ENCODE results near the gene CYP21A2. TPM values are rescaled to one million over a fixed set of nuclear protein-coding genes. Genes with fewer than 3 reads are reported as not detected.

Gene CYP21A2
- total RNA-seq, 1 donor from 2014 or later = not detected

GRCh38 chr6:32082478-32082877, 44.3 kb downstream of the CYP21A2 start:
- no peak for DNase-seq (ENCODE audit: low spot score)

- DNase-seq (ENCODE audit: low spot score) = no peak
Observed at GRCh38 chr6:32082935-32083334, 44.7 kb downstream of the CYP21A2 start.

- DNase-seq (ENCODE audit: low spot score) = no peak
Observed at GRCh38 chr6:32083812-32084768, 45.9 kb downstream of the CYP21A2 start.

GRCh38 chr6:32084780-32085179, 46.6 kb downstream of the CYP21A2 start:
- no peak for DNase-seq (ENCODE audit: low spot score)

- no peak for DNase-seq (ENCODE audit: low spot score)
Observed at GRCh38 chr6:32085759-32086459, 47.7 kb downstream of the CYP21A2 start.

DNA sequence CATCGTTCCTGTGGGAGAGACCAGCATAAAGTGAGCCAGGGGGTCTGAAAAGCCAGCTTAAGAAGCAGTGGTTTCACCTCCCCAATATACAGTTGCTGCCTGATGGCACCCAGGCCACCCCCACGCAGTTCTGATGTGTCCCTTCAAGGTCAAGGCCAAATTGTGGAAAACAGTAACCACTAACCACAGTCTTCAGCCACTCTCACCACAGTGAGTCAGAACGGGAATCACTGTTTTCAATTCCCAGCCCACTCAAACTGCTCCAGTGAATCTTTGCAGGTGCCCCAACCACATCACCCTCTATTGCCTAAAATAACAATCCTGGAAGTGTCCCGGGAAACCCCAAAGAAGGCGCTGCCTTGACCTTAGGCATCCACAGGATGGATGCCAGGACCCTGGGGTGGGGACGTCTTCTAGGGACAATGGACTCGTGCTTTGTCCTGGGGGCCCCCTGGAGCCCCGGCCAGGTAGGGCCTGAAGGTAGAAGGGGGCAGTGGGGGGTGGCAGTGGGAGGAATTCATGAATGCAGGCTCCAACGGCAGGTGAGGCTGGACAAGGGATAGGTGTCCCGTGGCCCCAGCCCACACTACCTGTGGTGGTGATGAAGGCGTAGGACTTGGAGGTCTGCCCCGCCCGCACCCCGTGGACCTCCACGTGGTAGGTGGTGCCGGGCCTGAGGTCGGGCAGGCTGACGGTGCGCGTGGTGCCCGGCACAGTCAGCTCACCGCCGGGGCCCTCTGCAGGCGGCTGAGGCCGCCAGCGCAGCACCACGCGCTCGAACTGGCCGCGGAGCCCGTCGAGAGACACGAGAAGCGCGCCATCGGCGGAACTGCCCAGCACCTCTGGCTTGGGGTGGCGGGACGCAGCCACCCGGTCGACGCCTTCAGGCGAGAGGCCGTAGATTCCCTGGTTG, 48.7 kb downstream of the CYP21A2 start:
- no peak for DNase-seq (ENCODE audit: low spot score)

DNA sequence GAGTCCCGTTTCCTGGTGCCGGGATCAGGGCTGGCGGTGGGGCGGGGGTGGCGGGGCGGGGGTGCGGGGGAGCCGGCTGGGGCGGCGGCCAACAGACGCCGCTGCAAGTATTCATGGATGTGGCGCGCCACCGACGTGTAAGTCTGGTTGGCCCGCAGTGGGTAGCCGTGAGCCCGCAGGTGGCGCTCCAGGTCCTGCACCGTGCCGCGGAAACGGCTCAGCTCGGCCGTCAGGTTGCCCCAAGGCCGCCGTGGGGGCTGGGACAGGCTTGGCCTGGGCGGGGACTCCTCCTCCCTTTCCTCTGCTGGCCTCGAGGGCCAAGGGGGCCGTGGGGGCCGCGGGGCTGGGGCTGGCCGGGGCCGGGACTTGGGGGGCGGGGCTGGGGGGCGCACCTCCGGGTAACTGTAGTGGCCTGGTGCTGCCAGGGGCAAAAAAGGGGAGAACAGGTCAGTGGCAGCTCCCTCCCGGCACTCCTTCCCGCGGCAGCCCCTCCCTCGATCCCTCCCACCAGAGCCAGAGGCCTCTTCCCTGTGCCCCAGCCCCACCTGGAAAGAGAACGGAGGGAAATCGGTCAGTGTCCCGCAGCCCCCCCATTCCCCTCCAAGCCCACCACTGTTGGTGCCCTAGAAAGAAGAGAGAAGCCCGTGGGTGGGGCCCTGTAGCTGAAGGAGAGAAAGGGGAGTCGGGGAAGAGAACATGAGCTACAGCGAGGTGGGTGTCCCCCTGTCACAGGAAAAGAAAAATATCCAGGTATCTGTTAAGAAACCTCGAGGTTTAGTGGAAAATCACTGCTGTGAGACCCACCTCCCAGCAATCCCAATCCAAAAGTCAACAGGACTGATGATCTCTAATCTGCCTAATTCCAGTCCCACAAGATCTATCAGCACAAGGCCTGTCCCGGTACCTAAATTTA, 49.6 kb downstream of the CYP21A2 start:
- DNase-seq (ENCODE audit: low spot score) = peak; percentile 52

DNA sequence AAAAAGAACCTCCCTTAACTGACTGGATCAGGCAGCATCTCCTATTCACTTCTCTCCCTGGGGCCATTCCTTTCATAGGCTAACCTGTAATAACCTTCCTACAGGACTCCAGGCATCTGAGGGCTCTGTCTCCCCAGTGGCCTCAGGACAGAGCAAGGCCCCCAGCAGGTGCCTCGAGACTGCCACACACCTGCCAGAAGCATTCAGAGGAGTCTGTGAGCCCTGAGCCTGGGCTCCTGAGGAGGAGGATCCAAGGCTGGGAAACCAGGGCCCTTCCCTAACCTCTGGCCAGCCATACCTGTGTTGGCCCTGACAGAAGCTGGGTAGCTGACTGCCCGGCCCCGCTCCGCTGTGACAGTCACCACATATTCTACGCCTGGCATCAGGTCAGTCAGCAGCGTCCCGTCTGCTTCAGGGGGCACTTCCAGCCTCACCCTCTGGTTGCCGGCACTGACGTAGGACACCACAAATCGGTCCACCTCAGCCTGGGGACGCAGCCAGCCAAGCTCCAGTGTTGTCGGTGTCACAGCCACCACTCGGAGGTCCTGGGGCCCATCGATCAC, 50.4 kb downstream of the CYP21A2 start:
- no peak for DNase-seq (ENCODE audit: low spot score)

GRCh38 chr6:32089082-32089828, 51.0 kb downstream of the CYP21A2 start:
- DNase-seq (ENCODE audit: low spot score) = no peak

Other genes with a start within 250 kb of the CYP21A2 start
- 18.8 TPM for gene VARS1, start 242.7 kb upstream of the CYP21A2 start, total RNA-seq (ENCODE audit: insufficient read depth, low replicate concordance)
- 28.9 TPM for gene LSM2, start 231.4 kb upstream of the CYP21A2 start, total RNA-seq (ENCODE audit: insufficient read depth, low replicate concordance)
- 1.4 TPM for gene HSPA1L, start 223.1 kb upstream of the CYP21A2 start, total RNA-seq (ENCODE audit: insufficient read depth, low replicate concordance)
- 84.7 TPM for gene HSPA1A, start 222.9 kb upstream of the CYP21A2 start, total RNA-seq (ENCODE audit: insufficient read depth, low replicate concordance)
- 37.3 TPM for gene HSPA1B, start 210.7 kb upstream of the CYP21A2 start, total RNA-seq (ENCODE audit: insufficient read depth, low replicate concordance)
- 47.9 TPM for gene NEU1, start 175.6 kb upstream of the CYP21A2 start, total RNA-seq (ENCODE audit: insufficient read depth, low replicate concordance)
- 0.96 TPM for gene SLC44A4, start 159.4 kb upstream of the CYP21A2 start, total RNA-seq (ENCODE audit: insufficient read depth, low replicate concordance)
- gene EHMT2, start 140.7 kb upstream of the CYP21A2 start, total RNA-seq (ENCODE audit: insufficient read depth, low replicate concordance) = 33.9 TPM
- gene ZBTB12, start 136.3 kb upstream of the CYP21A2 start, total RNA-seq (ENCODE audit: insufficient read depth, low replicate concordance) = 1.9 TPM
- gene C2, start 110.7 kb upstream of the CYP21A2 start, total RNA-seq (ENCODE audit: insufficient read depth, low replicate concordance) = 27.0 TPM
- gene CFB, start 92.3 kb upstream of the CYP21A2 start, total RNA-seq (ENCODE audit: insufficient read depth, low replicate concordance) = 34.7 TPM
- 54.9 TPM for gene NELFE, start 79.4 kb upstream of the CYP21A2 start, total RNA-seq (ENCODE audit: insufficient read depth, low replicate concordance)
- 34.7 TPM for gene SKIC2, start 79.2 kb upstream of the CYP21A2 start, total RNA-seq (ENCODE audit: insufficient read depth, low replicate concordance)
- 13.2 TPM for gene DXO, start 66.3 kb upstream of the CYP21A2 start, total RNA-seq (ENCODE audit: insufficient read depth, low replicate concordance)
- gene C4A, start 56.4 kb upstream of the CYP21A2 start, total RNA-seq (ENCODE audit: insufficient read depth, low replicate concordance) = 26.2 TPM
- gene C4B, start 23.6 kb upstream of the CYP21A2 start, total RNA-seq (ENCODE audit: insufficient read depth, low replicate concordance) = 32.3 TPM
- 24.1 TPM for gene TNXB, start 70.9 kb downstream of the CYP21A2 start, total RNA-seq (ENCODE audit: insufficient read depth, low replicate concordance)
- 14.4 TPM for gene ATF6B, start 89.8 kb downstream of the CYP21A2 start, total RNA-seq (ENCODE audit: insufficient read depth, low replicate concordance)
- gene FKBPL, start 91.9 kb downstream of the CYP21A2 start, total RNA-seq (ENCODE audit: insufficient read depth, low replicate concordance) = 1.2 TPM
- 1.2 TPM for gene PRRT1, start 113.5 kb downstream of the CYP21A2 start, total RNA-seq (ENCODE audit: insufficient read depth, low replicate concordance)
- gene PPT2, start 115.7 kb downstream of the CYP21A2 start, total RNA-seq (ENCODE audit: insufficient read depth, low replicate concordance) = 9.6 TPM
- gene EGFL8, start 126.2 kb downstream of the CYP21A2 start, total RNA-seq (ENCODE audit: insufficient read depth, low replicate concordance) = 1.9 TPM
- gene AGPAT1, start 137.7 kb downstream of the CYP21A2 start, total RNA-seq (ENCODE audit: insufficient read depth, low replicate concordance) = 11.1 TPM
- gene RNF5, start 140.0 kb downstream of the CYP21A2 start, total RNA-seq (ENCODE audit: insufficient read depth, low replicate concordance) = 29.4 TPM
- 2.9 TPM for gene AGER, start 145.8 kb downstream of the CYP21A2 start, total RNA-seq (ENCODE audit: insufficient read depth, low replicate concordance)
- 42.6 TPM for gene PBX2, start 151.8 kb downstream of the CYP21A2 start, total RNA-seq (ENCODE audit: insufficient read depth, low replicate concordance)
- 1.2 TPM for gene GPSM3, start 154.2 kb downstream of the CYP21A2 start, total RNA-seq (ENCODE audit: insufficient read depth, low replicate concordance)
- 6.7 TPM for gene NOTCH4, start 185.7 kb downstream of the CYP21A2 start, total RNA-seq (ENCODE audit: insufficient read depth, low replicate concordance)